NCI-H187 treated with DMSO at 0.1 percent for 48 hours (cell line): ENCODE results near the gene PON1.

Experiments used
- DNase-seq: peaks from one replicate; lab custom pipeline; 2025; lab: John Stamatoyannopoulos, UW

The PON1 gene

DNA sequence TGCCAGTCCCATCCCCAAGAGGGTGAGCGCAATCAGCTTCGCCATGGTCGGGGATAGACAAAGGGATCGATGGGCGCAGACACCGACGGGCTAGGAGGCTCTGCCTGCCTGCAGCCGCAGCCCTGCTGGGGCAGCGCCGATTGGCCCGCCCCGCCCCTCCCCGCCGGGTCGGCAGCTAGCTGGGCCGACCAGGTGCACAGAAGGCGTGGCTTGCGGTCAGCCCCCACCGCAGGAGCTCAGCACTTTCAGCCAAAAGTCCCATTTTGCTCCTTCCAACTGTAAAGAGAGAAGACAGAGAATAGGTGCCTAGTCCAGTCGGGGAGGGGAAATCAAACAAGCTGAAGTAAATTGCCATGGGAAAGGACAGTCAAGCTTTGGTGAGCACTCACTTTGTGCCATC is at the start of gene PON1:
Gene PON1, minus strand, starts transcription at position 102 of the 400 bp plus-strand sequence. Its CDS starts 57 bp downstream, at position 45.
- DNase-seq, result no peak

DNA sequence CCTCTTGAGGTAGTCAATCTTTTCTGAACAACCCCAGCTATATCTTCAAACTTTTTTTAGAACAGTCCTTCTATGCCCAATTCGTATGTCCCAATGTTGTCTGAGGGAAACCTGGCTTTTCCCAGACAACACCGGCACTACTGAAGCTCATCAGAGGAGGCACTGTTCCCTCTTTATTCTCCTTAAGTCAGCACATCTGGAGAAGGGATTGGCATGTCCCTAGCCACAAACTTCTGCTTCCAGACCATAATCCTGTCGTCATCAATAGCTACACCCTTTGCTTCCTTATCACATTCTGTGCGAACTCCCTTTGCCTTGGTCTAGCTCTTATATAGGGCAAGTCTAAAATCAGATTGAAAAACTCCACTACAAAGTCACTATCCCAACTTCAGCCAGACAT is 49.0 kb upstream of the PON1 start:
- no peak for DNase-seq

DNA sequence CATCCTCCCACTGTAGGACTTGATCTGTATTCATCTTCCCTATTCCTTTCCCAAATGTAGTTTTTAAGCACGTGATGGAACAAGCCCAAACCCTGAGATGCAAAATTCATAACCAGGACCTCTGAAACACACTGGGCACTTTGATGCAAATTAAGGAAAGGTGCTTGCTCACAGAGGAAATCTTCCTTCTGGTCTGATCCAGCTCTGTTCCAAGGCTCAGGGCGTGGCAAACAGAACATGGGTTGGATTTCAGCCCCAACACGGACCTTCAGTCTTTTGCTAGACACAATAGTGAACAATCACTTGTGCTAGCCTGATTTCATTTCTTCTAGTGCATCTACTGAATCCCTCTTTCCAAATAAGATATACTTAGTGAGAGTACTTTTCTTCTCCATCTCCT is 43.9 kb upstream of the PON1 start:
- DNase-seq, result no peak

DNA sequence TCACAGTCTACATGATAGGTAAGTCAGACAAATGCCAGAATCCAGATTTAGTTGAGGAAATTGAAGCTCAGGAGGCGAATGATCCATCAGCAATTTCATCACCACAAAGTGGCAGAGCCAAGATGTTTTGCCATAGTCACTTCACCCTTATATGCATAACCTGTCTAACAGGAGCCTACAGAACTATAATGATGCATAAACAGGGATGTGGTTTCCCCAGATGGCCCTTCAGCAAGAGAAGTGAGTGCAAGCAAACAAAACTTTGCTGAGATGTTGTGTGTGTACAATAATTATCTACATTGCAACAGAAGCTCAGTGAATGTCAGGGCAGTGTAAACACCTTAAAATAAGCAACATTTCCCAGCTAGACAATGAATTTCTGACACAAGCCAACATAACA is 43.3 kb upstream of the PON1 start:
- DNase-seq, result no peak

DNA sequence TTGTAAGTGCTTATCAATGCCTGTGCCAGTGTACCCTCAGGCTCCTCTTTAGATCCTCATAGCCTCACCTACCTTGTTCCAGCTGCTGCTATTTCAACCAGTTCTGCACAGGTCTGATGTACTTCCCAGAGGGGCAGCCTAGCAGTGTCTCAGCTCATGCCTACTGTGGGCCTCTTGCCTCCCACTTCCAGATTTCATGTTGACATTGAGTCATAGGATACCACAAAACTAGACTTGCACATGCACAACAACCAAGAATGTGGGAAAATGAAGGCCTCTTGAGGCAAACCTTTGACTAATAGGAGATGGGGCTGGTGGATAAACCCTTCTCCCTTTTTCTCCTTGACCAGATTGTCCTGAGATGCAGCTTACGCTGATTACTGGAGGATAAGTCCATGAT is 40.8 kb upstream of the PON1 start:
- no peak for DNase-seq

DNA sequence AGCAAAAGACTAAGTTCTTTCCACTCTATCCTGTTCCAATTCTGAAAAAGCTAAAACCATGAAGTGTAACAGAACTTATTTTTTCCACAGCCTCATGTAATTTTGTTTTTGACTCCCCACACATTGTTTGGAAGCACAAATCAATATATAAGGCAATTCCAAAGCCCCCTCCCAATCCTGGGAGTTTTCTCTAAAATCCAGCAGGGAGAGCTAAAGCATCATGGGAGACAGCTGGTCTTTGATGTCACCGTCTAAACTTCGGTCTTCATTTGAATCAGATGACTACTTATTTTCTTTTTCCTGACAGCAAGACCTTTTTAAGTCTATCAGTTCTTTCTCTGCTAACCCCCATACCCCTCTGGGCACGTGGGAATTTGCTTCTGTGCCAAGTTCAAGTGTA is 33.3 kb upstream of the PON1 start:
- DNase-seq, result no peak

DNA sequence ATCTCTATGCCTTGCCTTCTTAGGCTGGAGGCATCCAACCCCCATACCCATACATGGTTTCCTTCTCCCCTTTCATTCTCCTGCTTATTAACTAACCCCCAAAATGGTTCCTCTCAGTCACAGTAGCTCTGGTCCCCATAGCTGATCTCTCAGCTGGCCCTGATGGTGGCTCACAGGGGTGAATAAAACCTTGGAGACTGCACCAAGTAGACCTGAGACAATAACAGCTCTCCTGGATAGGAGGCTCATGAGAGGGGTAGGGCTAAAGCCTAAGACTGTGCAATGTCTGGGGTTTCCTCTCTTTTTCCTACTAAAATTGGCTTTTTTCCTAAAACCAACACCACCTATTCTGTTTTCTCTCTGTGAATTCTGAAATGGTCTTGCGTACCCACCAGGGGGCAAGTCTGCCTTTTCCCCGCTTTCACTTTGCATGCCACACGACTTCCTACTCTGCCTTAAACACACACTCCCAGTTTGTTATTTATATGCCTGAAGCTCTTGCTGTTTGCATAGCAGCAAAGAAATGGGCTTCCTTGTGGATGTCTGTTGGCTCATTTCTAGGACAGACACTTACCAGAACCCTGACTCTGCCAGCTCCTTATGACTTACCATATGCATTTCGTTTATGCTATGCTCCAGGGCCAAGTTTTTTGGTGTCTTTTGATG is 18.4 kb upstream of the PON1 start:
- DNase-seq, result no peak

DNA sequence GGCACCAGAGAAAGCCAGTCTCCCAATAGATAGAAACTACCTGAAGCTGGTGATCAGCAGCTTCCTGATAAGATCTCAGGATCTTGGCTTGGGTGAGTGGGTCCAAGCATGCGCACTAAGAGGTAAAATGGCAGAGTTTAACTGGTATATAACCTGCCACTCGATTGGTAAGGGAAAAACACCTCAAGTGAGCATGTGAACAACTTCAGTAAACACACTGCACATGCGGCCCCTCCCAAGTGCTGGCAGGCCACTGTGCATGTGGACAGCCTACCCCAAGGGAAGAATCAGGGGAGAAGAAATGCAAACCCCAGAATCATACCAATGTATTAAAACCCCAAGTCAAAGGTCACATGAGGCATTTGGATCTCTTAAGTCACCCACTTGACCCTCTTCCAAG is 17.7 kb upstream of the PON1 start:
- no peak for DNase-seq

DNA sequence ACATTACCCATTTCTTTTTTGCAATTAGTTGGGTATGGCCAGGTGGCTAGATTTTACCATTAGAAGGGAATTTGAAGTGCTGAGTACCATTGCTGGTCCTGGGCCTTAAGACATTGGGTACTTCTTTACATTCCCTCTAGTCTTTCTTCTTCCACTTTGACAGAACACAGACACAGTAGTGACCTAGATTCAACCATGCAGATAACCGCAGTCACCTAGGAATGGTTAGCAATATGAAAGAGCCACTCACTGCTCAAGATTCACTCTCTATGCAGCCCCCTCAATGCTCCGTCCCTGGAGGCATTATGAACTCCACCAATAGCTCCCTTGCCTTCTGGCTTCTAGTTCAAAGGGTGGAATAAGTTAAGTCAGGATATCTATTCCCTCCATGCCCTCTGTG is 16.2 kb upstream of the PON1 start:
- no peak for DNase-seq

DNA sequence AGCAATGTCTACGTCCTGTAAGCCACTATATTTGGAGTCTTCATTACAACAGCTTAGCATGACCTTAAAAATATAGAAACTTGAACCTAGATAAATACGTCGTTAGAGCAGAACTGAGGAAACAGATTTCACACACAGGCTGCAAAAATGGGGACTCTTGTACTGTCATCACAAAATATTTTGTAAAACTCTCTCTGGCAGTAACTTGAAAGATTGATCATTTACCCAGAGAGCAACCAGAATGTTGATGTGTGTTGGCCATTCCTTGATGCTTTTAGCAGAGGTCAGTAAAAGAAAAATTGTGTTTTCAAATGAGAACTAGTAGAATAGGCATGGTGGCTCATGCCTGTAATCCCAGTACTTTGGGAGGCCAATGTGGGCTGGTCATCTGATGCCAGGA is 14.5 kb upstream of the PON1 start:
- DNase-seq, result no peak

DNA sequence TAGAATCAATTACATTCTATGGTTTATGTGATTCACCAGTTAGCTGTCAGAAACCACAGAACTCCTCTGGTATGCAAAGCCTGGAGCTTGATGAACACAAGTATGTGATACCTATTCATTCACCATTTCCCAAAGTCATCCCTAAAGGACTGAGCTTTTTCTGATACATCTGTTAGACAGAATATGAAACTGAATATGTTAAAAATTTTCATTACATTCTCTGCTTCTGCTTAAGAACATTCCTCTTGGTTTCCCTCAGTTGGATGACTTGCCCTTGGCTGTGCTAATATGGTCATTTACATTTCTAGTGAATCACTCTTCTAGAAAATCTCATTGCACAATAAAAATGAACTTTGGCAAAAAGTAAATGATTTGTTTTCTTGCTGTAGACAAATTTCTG is 10.8 kb upstream of the PON1 start:
- DNase-seq, result no peak

DNA sequence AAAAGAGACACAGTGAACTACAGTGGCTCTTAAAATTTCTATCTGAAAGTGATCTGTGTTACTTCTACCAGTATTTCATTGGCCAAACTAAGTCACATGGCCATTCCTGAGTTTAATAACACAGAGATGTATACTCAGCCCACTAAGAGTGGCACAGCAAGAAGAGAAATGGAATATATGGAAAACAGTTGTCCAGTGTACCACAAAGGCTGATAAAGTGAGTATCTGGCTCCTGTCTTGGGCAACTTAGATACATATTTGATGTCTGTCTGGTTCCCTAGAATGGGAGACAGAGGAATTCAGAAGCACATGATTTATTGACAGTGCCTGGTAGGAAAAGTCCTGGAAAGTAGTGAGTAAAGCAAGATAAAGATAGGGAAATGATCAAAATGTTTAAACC is 10.1 kb upstream of the PON1 start:
- DNase-seq, result no peak

DNA sequence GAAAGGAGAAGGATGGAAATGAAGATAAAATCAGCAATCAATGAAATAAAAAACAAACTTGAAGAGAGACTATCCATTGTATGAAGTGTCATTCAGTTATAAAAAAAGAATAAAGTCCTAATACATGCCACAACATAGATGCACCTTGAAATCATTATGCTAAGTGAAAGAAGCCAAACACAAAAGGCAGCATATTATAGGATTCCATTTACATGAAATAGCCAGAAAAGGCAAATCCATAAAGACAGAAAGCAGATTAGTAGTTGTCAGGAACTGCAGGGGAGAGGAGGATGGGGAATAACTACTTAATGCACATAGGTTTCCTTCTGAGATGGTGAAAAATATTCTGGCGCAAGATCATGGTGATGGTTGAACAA is 6.6 kb upstream of the PON1 start:
- no peak for DNase-seq

DNA sequence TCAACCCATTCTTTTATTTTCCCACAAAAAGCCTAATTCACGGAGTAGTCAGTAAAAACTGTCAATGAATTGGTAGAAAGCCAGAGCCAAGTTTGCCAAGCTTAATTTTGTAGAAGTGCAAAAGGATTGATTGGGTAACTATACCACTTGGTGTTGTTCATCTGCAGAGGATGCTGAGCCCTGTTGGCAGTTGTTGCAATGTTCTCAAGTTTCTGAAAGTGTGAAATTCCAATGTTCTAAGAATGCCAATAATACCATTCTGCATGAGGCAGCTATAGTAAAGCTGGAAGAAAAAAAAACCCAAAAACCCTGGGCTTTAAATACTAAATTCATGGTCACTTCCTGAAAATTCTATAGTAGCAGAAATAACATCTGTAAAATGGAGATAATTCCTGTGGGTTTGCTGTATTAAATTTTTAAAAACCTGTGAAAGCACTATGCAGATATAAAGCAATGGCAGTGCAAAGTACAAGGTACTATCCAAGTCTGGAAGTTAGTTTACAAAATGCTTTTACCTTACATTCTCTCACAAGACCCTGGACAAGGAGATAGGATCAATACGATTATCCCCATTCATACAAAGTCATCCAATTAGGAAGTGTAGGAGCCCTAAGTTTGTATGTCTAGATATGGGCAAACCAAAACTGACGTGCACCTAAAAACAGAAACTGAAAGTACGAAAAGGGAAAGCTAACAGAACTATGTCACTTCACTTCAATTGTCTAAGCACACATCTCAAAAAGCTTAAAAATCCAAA is 6.0 kb upstream of the PON1 start:
- no peak for DNase-seq

DNA sequence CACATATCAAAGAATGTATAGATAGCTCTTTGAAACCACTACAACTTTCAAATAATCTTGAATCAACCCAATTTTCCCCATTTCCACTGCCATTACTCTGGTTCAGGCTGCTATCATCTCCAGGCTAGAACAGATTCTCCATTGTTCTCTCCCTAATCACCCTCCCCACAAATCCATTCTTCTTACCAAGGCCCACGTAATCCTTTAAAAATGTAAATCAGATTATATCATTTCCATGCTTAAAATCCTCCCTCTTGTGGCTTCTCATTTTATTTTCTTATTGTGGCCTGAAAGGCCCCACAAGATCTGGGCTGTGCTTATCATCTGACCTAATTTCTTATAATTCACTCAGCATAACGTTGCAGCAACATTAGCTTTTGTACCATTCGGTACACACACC is 3.0 kb upstream of the PON1 start:
- no peak for DNase-seq

DNA sequence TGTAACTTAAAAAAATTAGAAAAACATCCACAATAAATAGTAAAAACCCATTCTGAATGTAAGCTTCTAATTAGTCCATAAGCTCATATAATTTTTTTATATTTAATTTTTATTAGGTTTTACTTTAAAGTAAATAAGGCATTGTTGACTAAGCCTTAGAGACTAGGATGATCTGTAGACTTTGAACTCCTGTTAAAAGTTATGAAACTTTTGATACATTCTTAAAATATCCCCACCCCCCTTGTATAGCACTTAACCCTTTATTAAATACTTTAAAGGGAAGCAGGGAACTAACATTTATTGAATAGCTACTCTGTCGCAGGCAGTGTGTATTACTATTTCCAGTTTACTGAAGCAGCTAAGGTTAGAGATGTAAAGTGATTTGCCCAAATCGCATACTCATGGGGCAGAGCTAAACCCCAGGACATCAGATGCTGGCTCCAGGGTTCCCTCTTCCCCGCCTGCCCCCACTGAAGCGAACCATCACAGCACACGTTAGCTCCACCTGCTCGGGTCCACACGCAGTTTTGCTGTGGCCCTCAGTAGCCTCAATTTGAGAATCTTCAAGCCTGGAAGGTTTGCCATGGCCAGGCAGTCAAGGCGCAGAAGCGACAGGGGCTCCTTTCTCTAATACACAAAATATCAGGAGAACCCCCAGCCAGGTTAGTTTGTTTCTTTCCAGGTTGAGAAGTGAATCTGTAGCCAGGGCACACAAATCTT is 762 bp downstream of the PON1 start:
- DNase-seq, result no peak

DNA sequence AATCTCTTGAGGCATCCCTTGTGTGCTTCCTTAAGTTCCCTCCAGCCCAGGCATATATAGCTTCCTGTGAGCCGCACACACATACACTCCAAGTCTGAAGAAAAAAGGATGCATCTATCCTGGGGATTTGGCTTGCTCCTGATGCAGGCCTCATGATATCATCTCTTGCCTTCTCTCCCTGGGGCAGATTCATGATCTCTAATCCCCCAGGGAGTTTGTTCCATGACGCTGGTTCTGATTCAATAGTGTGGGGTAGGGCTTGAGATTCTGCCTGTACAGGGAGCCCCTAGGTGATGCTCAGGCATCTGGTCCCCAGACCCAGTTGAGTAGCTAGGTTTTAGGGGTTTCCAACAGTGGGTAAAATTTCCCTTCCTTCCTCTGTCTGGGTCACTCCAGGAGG is 1.5 kb downstream of the PON1 start:
- DNase-seq, result no peak

DNA sequence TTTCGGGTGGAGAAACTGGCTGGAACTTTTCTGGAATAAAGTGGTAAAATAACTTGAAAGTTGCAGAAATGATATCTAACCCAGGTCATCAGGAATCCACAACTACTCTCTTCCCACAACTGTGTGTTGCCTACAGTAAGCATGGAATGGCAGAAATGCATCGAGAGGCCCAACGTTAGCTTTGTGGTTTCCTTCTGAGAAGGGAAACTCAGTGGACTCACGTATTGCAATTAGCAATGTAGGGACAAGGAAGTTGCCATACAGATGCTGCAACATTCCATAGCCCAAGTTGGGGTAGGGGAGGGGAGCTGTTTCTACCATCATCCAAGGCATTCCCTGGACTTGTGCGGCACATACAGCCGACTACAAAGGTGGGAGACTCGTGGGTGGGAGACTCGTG is 1.9 kb downstream of the PON1 start:
- no peak for DNase-seq

DNA sequence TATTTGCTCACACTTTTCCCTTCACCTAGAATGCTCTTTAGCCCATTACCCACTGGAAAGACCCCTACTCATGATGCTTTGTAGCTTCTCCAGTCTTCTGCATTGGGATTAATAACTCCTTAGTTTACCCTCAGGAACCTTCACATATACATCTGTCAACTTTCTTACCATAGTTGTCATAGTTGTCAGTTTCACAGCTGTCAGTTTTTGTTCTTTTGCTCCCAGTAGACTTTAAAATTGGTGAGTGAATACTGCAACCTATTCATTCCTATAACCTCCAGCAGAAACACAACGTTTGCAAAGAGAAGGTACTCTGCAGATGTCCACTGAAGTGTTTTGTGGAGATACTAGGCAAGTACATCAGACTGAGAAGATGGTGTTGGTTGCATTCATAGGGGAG is 2.6 kb downstream of the PON1 start:
- DNase-seq, result no peak

DNA sequence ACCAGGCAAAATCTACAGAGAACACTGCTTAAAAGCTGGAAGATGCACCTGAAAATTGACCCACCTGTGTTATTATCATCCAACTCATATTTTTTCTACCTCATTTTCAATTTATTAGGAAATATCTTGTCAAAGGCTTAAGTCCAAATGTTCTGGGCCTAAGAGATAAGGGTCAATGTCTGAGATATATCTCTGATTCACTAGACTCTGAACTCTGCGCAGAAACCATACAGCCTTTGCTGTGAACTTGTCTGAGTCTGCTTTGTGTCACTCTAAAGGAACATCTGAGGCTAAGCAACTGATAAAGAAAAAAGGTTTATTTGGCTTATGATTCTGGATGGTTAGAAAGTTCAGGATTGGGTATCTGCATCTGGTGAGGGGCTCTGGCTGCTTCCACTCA is 3.7 kb downstream of the PON1 start:
- no peak for DNase-seq

DNA sequence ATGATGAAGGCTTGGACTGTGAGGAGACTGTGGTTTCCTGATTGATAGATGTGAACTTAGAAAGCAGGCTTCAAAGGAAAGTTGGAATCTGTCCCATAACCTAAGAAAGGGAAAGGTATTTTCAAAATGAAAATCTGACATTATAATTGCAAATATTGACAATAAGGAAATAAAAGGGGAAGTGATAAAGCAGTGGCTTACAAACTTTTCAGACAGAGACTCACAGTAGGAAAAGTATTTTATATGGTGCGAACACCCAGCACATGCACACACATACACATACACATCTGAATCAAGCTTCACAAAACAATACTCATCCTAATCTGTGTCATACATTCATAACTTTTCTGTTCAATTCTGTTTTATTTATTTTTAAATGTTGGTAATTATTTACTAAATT is 4.8 kb downstream of the PON1 start:
- no peak for DNase-seq

DNA sequence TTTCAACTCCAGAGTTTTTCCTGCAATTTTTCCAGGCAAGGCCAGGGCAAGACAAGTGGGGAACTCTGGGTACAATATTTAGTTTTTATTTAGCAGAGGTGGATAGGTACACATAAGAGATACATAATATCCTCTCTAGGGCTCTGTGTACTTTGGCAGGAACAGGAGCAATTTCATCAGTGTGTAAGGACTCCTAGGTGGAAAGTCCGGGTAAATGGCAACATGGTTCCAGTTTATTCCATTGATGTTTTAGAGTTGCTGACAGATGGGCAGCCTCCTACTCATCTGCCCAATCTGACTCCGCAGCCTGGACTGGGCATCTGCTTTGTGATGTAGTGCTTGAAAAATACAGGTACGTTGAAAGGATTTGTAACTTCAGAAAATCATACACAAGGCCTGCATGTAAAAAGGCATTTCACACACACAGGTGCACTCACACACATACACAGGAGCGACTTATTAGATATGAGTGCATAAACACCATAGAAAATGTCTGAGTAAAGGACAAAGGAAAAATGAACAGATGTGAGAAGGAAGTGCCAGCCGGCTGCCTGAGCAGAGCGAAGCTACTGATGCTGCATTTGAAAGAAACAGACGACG is 5.7 kb downstream of the PON1 start:
- DNase-seq, result no peak

DNA sequence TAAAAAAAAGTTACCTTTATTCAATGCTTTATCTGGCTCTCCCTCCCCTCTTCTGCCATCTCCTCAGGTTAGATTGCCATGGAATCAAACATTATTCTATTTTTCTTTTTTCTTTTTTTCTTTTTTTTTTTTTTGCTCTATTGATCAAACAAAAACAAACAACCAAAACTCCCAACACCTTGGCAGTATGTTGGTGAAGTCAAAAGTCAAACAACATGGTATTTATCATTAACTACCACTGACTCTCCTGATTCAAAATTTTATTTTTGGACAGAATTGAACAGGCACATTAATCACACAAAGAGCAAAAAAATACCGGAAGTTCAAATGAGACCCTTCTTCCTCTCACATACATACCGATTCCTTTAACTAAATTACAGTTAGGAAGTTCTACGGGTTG is 6.4 kb downstream of the PON1 start:
- DNase-seq, result no peak
